WERI-Rb-1 (cell line): Measurements from ENCODE around the gene GRIN2A.
"Not testable (repeated sequence)": the region's sequence is repeated elsewhere in the genome, so short reads cannot be mapped to it uniquely, and the experiment has no call there.

Source experiments
- DNase-seq: peaks from one replicate; pipeline ENCODE4 v3.0.0-alpha.2; 2020
- H3K27ac ChIP-seq: fragments of 250-450 bp; sonication (Bioruptor Pico); 2 replicates; pipeline ENCODE4 v1.5.1; 2020; ENCODE audit warnings: mild to moderate bottlenecking, moderate library complexity
- H3K27me3 ChIP-seq: fragments of 250-450 bp; sonication (Bioruptor Pico); 2 replicates; pipeline ENCODE4 v1.5.1; 2021; ENCODE audit warnings: mild to moderate bottlenecking, low read depth, moderate library complexity; ENCODE audit not compliant: insufficient read depth, severe bottlenecking
- H3K36me3 ChIP-seq: fragments of 250-450 bp; sonication (Bioruptor Pico); 2 replicates; pipeline ENCODE4 v1.5.1; 2020; ENCODE audit warnings: mild to moderate bottlenecking, moderate library complexity
- H3K4me3 ChIP-seq: 2 replicates; pipeline ENCODE4 v1.5.1; 2011; ENCODE audit warnings: low read depth, mild to moderate bottlenecking, control low read depth, low read length
- H3K9me3 ChIP-seq: fragments of 250-450 bp; sonication (Bioruptor Pico); 2 replicates; pipeline ENCODE4 v1.5.1; 2021; ENCODE audit warnings: mild to moderate bottlenecking, moderate library complexity; ENCODE audit not compliant: severe bottlenecking
- TF ChIP-seq, protein P1 (sequence below): IDR thresholded peaks from 2 replicates; pipeline ENCODE4 v1.5.1; 2011; ENCODE audit warnings: low read depth, mild to moderate bottlenecking, control low read depth, inconsistent platforms, low read length

GRIN2A gene

GRCh38 chr16:9885467-9885866, 296.8 kb downstream of the GRIN2A start:
- Histone ChIP-seq H3K4me3 (no peak overlapping the region), H3K9me3 (no peaks in the 10 kb centered on the region), H3K27me3 (no peaks in the 10 kb centered on the region), H3K36me3 (no peaks in the 10 kb centered on the region), H3K27ac (no peak overlapping the region)
- TF ChIP-seq, protein P1, sequence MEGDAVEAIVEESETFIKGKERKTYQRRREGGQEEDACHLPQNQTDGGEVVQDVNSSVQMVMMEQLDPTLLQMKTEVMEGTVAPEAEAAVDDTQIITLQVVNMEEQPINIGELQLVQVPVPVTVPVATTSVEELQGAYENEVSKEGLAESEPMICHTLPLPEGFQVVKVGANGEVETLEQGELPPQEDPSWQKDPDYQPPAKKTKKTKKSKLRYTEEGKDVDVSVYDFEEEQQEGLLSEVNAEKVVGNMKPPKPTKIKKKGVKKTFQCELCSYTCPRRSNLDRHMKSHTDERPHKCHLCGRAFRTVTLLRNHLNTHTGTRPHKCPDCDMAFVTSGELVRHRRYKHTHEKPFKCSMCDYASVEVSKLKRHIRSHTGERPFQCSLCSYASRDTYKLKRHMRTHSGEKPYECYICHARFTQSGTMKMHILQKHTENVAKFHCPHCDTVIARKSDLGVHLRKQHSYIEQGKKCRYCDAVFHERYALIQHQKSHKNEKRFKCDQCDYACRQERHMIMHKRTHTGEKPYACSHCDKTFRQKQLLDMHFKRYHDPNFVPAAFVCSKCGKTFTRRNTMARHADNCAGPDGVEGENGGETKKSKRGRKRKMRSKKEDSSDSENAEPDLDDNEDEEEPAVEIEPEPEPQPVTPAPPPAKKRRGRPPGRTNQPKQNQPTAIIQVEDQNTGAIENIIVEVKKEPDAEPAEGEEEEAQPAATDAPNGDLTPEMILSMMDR = no peak
- DNase-seq = no peak

GRCh38 chr16:9875981-9876380, 306.2 kb downstream of the GRIN2A start:
- not testable (repeated sequence) for H3K27ac ChIP-seq, DNase-seq, H3K9me3 ChIP-seq, H3K36me3 ChIP-seq, H3K4me3 ChIP-seq, H3K27me3 ChIP-seq

DNA sequence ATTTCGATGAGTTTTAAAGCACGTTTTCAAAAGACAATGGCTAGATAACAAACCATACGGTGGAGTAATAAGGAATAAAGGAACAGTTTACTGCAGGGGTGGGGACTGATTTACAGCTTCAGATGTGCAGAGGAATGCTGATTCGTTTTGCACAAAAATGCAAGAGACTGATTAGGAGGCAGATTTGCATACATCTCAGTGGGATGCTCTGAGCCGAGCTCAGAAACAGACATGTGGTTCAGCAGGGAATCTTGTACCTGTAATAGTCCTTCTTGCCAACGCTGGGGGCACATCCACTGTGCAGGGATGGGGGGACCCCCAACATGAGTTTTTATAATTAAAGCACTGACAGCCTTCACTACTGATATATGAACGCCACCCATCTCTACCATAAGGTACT, 308.0 kb downstream of the GRIN2A start:
- DNase-seq = no peak
- H3K4me3 ChIP-seq = no peak overlapping the region
- no peaks in the 10 kb centered on the region for H3K9me3 ChIP-seq
- TF ChIP-seq, protein P1 = no peak
- H3K27me3 ChIP-seq = no peaks in the 10 kb centered on the region
- no peak overlapping the region for H3K27ac ChIP-seq
- no peaks in the 10 kb centered on the region for H3K36me3 ChIP-seq

DNA sequence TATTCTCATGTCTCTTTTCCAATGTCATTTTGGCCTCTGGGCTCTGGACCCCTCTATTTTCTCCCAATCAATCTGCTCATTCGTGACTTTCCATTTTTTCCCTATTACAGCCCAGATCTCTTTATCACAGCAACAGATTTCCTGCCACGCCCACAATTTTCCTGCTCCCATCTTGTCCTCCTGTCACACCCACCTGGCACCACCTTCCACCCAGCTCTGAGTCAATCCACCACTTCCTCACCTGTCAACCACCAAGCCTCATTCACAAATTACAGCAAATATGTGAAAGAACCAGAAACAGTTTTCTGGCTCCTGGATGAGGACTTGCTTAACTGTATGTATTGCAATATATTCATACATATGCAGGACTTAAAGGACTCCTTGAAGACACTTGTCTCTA, 311.3 kb downstream of the GRIN2A start:
- DNase-seq = no peak
- TF ChIP-seq, protein P1 = no peak
- Histone ChIP-seq H3K27me3 (no peaks in the 10 kb centered on the region), H3K4me3 (no peak overlapping the region), H3K36me3 (no peaks in the 10 kb centered on the region), H3K9me3 (no peaks in the 10 kb centered on the region), H3K27ac (no peak overlapping the region)

GRCh38 chr16:9869776-9870175, 312.5 kb downstream of the GRIN2A start:
- TF ChIP-seq, protein P1 = no peak
- Histone ChIP-seq H3K27me3 (no peaks in the 10 kb centered on the region), H3K36me3 (no peaks in the 10 kb centered on the region), H3K27ac (no peak overlapping the region), H3K4me3 (no peak overlapping the region), H3K9me3 (no peaks in the 10 kb centered on the region)
- no peak for DNase-seq

GRCh38 chr16:9868606-9869149, 313.6 kb downstream of the GRIN2A start:
- no peak overlapping the region for H3K27ac ChIP-seq
- no peaks in the 10 kb centered on the region for H3K27me3 ChIP-seq
- no peaks in the 10 kb centered on the region for H3K9me3 ChIP-seq
- no peak overlapping the region for H3K4me3 ChIP-seq
- TF ChIP-seq, protein P1 = no peak
- no peak for DNase-seq
- no peaks in the 10 kb centered on the region for H3K36me3 ChIP-seq
